Liver (tissue), 9 donors: ENCODE measurements around the gene TBCD. TPM values are rescaled to one million over a fixed set of nuclear protein-coding genes. Genes with fewer than 3 reads are reported as not detected.

ENCODE experiments used
- DNase-seq: peaks from one replicate; pipeline ENCODE4 v3.0.0-alpha.2; 2017; ENCODE audit warnings: low spot score
- H3K27ac ChIP-seq, 2 donors: one replicate each; pipeline ENCODE4 v1.7.0; 2013; ENCODE audit warnings: inconsistent platforms in 2 of 2, low read length in 2 of 2, control low read depth in 1 of 2, low read depth in 1 of 2, mild to moderate bottlenecking in 1 of 2
- H3K27me3 ChIP-seq, 4 donors: one replicate each; pipeline versions ENCODE4 v1.6.1 to v1.7.0; 2013; ENCODE audit warnings: low read length in 3 of 4, inconsistent platforms in 1 of 4, mild to moderate bottlenecking in 1 of 4, moderate library complexity in 1 of 4; ENCODE audit not compliant: control insufficient read depth in 4 of 4, insufficient read depth in 4 of 4
- H3K36me3 ChIP-seq, 4 donors: one replicate each; pipeline versions ENCODE4 v1.6.1 to v1.7.0; 2013; ENCODE audit warnings: low read length in 3 of 4, mild to moderate bottlenecking in 3 of 4, low read depth in 1 of 4, moderate library complexity in 1 of 4; ENCODE audit not compliant: control insufficient read depth in 4 of 4, insufficient read depth in 3 of 4
- H3K4me1 ChIP-seq, 4 donors: one replicate each; pipeline versions ENCODE4 v1.6.1 to v1.7.0; 2013; ENCODE audit warnings: low read length in 3 of 4, mild to moderate bottlenecking in 3 of 4, moderate library complexity in 1 of 4; ENCODE audit not compliant: control insufficient read depth in 4 of 4, insufficient read depth in 4 of 4
- H3K4me3 ChIP-seq, 3 donors: one replicate each; pipeline versions ENCODE4 v1.6.1 to v1.7.0; 2013; ENCODE audit warnings: low read length in 3 of 3, control low read depth in 1 of 3, low read depth in 1 of 3, mild to moderate bottlenecking in 1 of 3
- H3K9ac ChIP-seq, 2 donors: one replicate each; pipeline ENCODE4 v1.7.0; 2013; ENCODE audit warnings: low read length in 2 of 2, mild to moderate bottlenecking in 2 of 2, moderate library complexity in 2 of 2, control low read depth in 1 of 2, low read depth in 1 of 2
- H3K9me3 ChIP-seq, 4 donors: one replicate each; pipeline versions ENCODE4 v1.6.1 to v1.7.0; 2013; ENCODE audit warnings: low read length in 3 of 4; ENCODE audit not compliant: control insufficient read depth in 4 of 4
- EGR1 ChIP-seq, 2 donors: IDR thresholded peaks; 2 replicates each; pipeline ENCODE4 v1.6.1; 2016 to 2018; ENCODE audit warnings: antibody characterized with exemption in 2 of 2, low read depth in 2 of 2
- FOXA1 ChIP-seq: IDR thresholded peaks from 2 replicates; pipeline ENCODE4 v1.6.1; 2016; ENCODE audit warnings: antibody characterized with exemption
- FOXA2 ChIP-seq: IDR thresholded peaks from 2 replicates; pipeline ENCODE4 v1.6.1; 2016; ENCODE audit warnings: antibody characterized with exemption
- GABPA ChIP-seq, 2 donors: IDR thresholded peaks in 1 of 2; conservative IDR thresholded peaks in 1 of 2; 2 replicates each; pipeline ENCODE4 v1.6.1; 2016; ENCODE audit warnings: antibody characterized with exemption in 2 of 2, mild to moderate bottlenecking in 1 of 2, moderate library complexity in 1 of 2
- HNF4A ChIP-seq, 2 donors: conservative IDR thresholded peaks; 2 replicates each; pipeline ENCODE4 v1.6.1; 2016; ENCODE audit warnings: antibody characterized with exemption in 2 of 2, mild to moderate bottlenecking in 2 of 2
- HNF4G ChIP-seq: IDR thresholded peaks from 2 replicates; pipeline ENCODE4 v1.6.1; 2016; ENCODE audit warnings: antibody characterized with exemption
- JUND ChIP-seq, 2 donors: IDR thresholded peaks; 2 replicates each; pipeline ENCODE4 v1.6.1; 2016; ENCODE audit warnings: antibody characterized with exemption in 2 of 2
- NR2F2 ChIP-seq: IDR thresholded peaks from 2 replicates; pipeline ENCODE4 v1.6.1; 2016; ENCODE audit warnings: antibody characterized with exemption
- RAD21 ChIP-seq, 2 donors: IDR thresholded peaks; 2 replicates each; pipeline ENCODE4 v1.6.1; 2016; ENCODE audit warnings: antibody characterized with exemption in 2 of 2, mild to moderate bottlenecking in 2 of 2
- RXRA ChIP-seq, 2 donors: IDR thresholded peaks; 2 replicates each; pipeline ENCODE4 v1.6.1; 2017 to 2018; ENCODE audit warnings: antibody characterized with exemption in 2 of 2, mild to moderate bottlenecking in 1 of 2
- SP1 ChIP-seq: IDR thresholded peaks from 2 replicates; pipeline ENCODE4 v1.6.1; 2018; ENCODE audit warnings: antibody characterized with exemption, mild to moderate bottlenecking
- TAF1 ChIP-seq: conservative IDR thresholded peaks from 2 replicates; pipeline ENCODE4 v1.6.1; 2016; ENCODE audit warnings: antibody characterized with exemption, mild to moderate bottlenecking
- YY1 ChIP-seq: IDR thresholded peaks from 2 replicates; pipeline ENCODE4 v1.6.1; 2016; ENCODE audit warnings: antibody characterized with exemption, mild to moderate bottlenecking
- WGBS: extraction: QIAGEN DNeasy Blood & Tissue Kit; methylation state at CpG from one replicate; pipeline ENCODE4 v1.1.7; 2013; 5-methylcytosine and 5-hydroxymethylcytosine counted together
- polyA plus RNA-seq, 2 donors: library from polyadenylated mRNA; stranded (reverse) in 1 of 2; unstranded in 1 of 2; fragments of 200-250 nt in 1 of 2; fragments of >200 nt in 1 of 2; fragmentation: Nextera tagmentation in 1 of 2; extraction: Ambion mirVana in 1 of 2; gene quantifications; one replicate each; pipeline versions ENCODE4 v1.2.1 to v1.2.3, GENCODE V29; 2013 to 2015
- total RNA-seq, 2 donors: library from RNA; depleted of rRNA; stranded (reverse); fragments of >200 nt; gene quantifications; one replicate each; pipeline ENCODE4 v1.2.3, GENCODE V29; 2014
- TF ChIP-seq, protein P1 (sequence below): IDR thresholded peaks from 2 replicates; pipeline ENCODE4 v1.6.1; 2016; ENCODE audit warnings: antibody characterized with exemption
- TF ChIP-seq, protein P2 (sequence below): IDR thresholded peaks from 2 replicates; pipeline ENCODE4 v1.6.1; 2016; ENCODE audit warnings: antibody characterized with exemption
- TF ChIP-seq, protein P3 (sequence below): IDR thresholded peaks from 2 replicates; pipeline ENCODE4 v1.6.1; 2016; ENCODE audit warnings: antibody characterized with exemption, mild to moderate bottlenecking
- TF ChIP-seq, protein P4 (sequence below): IDR thresholded peaks from 2 replicates; pipeline ENCODE4 v1.6.1; 2016; ENCODE audit warnings: antibody characterized with exemption
- TF ChIP-seq, protein P5 (sequence below): fragments of 150-350 bp; IDR thresholded peaks from 2 replicates; pipeline ENCODE4 v1.5.1; 2017; ENCODE audit warnings: improper control_type of control experiment, low read depth, low read length; ENCODE audit not compliant: missing input control
- donor health status: healthy.
- donor health status: healthy.
- donor health status: healthy.
- donor health status: healthy.
- donor health status: healthy.

TBCD gene
- total and polyA plus RNA-seq, 4 donors = 29.8 to 42.2 (median 33.0) TPM

GRCh38 chr17:82722341-82723013 lies 29.4 kb upstream of the TBCD start:
- no peak overlapping the region for H3K4me3 ChIP-seq
- peaks cover 9 to 37% (median 18%) of the 10 kb centered on the region in 4 donors for H3K36me3 ChIP-seq
- 81% methylated on average over 19 of the region's 19 CpGs for WGBS
- no peaks in the 10 kb centered on the region for H3K9me3 ChIP-seq
- no peaks in the 10 kb centered on the region for H3K27me3 ChIP-seq
- DNase-seq = no peak
- no peak for TF ChIP-seq TAF1
- TF ChIP-seq JUND (IDR thresholded peaks at IDR 0.05) = no peak
- TF ChIP-seq, protein P1, sequence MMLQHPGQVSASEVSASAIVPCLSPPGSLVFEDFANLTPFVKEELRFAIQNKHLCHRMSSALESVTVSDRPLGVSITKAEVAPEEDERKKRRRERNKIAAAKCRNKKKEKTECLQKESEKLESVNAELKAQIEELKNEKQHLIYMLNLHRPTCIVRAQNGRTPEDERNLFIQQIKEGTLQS = no peak
- TF ChIP-seq, protein P2, sequence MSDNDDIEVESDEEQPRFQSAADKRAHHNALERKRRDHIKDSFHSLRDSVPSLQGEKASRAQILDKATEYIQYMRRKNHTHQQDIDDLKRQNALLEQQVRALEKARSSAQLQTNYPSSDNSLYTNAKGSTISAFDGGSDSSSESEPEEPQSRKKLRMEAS = no peak
- no peak for TF ChIP-seq HNF4G
- no peak for TF ChIP-seq NR2F2
- TF ChIP-seq YY1 = no peak
- TF ChIP-seq FOXA2 = no peak
- TF ChIP-seq, protein P3, sequence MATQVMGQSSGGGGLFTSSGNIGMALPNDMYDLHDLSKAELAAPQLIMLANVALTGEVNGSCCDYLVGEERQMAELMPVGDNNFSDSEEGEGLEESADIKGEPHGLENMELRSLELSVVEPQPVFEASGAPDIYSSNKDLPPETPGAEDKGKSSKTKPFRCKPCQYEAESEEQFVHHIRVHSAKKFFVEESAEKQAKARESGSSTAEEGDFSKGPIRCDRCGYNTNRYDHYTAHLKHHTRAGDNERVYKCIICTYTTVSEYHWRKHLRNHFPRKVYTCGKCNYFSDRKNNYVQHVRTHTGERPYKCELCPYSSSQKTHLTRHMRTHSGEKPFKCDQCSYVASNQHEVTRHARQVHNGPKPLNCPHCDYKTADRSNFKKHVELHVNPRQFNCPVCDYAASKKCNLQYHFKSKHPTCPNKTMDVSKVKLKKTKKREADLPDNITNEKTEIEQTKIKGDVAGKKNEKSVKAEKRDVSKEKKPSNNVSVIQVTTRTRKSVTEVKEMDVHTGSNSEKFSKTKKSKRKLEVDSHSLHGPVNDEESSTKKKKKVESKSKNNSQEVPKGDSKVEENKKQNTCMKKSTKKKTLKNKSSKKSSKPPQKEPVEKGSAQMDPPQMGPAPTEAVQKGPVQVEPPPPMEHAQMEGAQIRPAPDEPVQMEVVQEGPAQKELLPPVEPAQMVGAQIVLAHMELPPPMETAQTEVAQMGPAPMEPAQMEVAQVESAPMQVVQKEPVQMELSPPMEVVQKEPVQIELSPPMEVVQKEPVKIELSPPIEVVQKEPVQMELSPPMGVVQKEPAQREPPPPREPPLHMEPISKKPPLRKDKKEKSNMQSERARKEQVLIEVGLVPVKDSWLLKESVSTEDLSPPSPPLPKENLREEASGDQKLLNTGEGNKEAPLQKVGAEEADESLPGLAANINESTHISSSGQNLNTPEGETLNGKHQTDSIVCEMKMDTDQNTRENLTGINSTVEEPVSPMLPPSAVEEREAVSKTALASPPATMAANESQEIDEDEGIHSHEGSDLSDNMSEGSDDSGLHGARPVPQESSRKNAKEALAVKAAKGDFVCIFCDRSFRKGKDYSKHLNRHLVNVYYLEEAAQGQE = no peak
- no peak for TF ChIP-seq FOXA1
- TF ChIP-seq, protein P4, sequence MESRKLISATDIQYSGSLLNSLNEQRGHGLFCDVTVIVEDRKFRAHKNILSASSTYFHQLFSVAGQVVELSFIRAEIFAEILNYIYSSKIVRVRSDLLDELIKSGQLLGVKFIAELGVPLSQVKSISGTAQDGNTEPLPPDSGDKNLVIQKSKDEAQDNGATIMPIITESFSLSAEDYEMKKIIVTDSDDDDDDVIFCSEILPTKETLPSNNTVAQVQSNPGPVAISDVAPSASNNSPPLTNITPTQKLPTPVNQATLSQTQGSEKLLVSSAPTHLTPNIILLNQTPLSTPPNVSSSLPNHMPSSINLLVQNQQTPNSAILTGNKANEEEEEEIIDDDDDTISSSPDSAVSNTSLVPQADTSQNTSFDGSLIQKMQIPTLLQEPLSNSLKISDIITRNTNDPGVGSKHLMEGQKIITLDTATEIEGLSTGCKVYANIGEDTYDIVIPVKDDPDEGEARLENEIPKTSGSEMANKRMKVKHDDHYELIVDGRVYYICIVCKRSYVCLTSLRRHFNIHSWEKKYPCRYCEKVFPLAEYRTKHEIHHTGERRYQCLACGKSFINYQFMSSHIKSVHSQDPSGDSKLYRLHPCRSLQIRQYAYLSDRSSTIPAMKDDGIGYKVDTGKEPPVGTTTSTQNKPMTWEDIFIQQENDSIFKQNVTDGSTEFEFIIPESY = no peak
- TF ChIP-seq, protein P5, sequence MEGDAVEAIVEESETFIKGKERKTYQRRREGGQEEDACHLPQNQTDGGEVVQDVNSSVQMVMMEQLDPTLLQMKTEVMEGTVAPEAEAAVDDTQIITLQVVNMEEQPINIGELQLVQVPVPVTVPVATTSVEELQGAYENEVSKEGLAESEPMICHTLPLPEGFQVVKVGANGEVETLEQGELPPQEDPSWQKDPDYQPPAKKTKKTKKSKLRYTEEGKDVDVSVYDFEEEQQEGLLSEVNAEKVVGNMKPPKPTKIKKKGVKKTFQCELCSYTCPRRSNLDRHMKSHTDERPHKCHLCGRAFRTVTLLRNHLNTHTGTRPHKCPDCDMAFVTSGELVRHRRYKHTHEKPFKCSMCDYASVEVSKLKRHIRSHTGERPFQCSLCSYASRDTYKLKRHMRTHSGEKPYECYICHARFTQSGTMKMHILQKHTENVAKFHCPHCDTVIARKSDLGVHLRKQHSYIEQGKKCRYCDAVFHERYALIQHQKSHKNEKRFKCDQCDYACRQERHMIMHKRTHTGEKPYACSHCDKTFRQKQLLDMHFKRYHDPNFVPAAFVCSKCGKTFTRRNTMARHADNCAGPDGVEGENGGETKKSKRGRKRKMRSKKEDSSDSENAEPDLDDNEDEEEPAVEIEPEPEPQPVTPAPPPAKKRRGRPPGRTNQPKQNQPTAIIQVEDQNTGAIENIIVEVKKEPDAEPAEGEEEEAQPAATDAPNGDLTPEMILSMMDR = no peak
- TF ChIP-seq RXRA (IDR thresholded peaks at IDR 0.05) = no peak
- no peak for TF ChIP-seq RAD21 (IDR thresholded peaks at IDR 0.05)
- no peak for TF ChIP-seq SP1
- TF ChIP-seq EGR1 (IDR thresholded peaks at IDR 0.05; ENCODE audit: low read depth in 2 of 2) = no peak
- TF ChIP-seq HNF4A (conservative IDR thresholded peaks at IDR 0.05) = no peak
- no peak for TF ChIP-seq GABPA (IDR thresholded peaks at IDR 0.05 in 1 of 2, conservative IDR thresholded peaks at IDR 0.05 in 1 of 2)
- no peak overlapping the region for H3K9ac ChIP-seq
- peaks cover 0 to 21% (median 10%) of the 10 kb centered on the region in 4 donors for H3K4me1 ChIP-seq
- H3K27ac ChIP-seq = no peak overlapping the region
